GM19438 (cell line): ENCODE results near the gene DRP2.
"Not testable (repeated sequence)": the region's sequence is repeated elsewhere in the genome, so short reads cannot be mapped to it uniquely, and the experiment has no call there.

Experiments
- ATAC-seq: cut with Tn5 transposase; IDR thresholded peaks from one replicate; pipeline ENCODE4 v1.9.1; 2021; ENCODE audit warnings: low read depth; ENCODE audit not compliant: unreplicated experiment

Gene DRP2, protein sequence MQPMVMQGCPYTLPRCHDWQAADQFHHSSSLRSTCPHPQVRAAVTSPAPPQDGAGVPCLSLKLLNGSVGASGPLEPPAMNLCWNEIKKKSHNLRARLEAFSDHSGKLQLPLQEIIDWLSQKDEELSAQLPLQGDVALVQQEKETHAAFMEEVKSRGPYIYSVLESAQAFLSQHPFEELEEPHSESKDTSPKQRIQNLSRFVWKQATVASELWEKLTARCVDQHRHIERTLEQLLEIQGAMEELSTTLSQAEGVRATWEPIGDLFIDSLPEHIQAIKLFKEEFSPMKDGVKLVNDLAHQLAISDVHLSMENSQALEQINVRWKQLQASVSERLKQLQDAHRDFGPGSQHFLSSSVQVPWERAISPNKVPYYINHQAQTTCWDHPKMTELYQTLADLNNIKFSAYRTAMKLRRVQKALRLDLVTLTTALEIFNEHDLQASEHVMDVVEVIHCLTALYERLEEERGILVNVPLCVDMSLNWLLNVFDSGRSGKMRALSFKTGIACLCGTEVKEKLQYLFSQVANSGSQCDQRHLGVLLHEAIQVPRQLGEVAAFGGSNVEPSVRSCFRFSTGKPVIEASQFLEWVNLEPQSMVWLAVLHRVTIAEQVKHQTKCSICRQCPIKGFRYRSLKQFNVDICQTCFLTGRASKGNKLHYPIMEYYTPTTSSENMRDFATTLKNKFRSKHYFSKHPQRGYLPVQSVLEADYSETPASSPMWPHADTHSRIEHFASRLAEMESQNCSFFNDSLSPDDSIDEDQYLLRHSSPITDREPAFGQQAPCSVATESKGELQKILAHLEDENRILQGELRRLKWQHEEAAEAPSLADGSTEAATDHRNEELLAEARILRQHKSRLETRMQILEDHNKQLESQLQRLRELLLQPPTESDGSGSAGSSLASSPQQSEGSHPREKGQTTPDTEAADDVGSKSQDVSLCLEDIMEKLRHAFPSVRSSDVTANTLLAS

DNA sequence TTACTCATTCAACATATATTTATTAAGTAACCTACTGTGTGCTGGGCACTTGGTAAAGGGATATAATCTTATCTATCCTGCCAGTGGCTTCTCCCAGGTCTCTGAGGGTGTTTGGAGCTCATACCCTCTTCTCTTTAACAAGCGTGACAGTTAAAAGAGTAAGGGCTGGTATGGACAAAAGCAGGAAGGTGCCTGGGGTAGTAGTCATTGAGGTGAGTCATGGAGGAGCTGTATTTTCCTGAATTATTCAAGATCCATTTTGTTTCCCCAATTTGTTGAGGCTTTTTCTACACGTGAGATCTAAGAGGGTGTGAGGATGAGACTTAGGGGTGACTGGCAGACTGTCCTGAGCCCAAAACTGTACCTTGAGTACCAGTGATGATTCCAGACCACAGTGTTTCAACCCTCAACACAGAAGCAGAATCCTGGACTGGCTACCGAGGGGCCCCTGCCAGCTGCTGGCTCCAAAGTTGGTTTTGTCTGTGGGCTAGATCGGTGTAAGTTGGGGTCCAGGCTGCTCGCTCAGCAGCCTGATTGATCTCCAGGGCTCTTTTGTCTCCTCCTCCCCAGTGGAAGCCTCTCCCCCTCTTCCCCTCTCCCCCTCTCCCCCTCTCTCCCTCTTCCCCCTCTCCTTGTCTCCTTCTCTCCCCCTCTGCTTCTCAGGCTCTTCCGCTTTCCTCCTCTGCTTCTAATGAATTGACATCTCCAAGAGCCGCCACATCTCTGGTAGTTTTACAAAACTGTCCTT is at the start of gene DRP2:
Gene DRP2 (plus strand): TSS at position 671 of the 748 bp plus-strand sequence. CDS start 11,862 bp downstream, outside the sequence.
- ATAC-seq: no peak

DNA sequence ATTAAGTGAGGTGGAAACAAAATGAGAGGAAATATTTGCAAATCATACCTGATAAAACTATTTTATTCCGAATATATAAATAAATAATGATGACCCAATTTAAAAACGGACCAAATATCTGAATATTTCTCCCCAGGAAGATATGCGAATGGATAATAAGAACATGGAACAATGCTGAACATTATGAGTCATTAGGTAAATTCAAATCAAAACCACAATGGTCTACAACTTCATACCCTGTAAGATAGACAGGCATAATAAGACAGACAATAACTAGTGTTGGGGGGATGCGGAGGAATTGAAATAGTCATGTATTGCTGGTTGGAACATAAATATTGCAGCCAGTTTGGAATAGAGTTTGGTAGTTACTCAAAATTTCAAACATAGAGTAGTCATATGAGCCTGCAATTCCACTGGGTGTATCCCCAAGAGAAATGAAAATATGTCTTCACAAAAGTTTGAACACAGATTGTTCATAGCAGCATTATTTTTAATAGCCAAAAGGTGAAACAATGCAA is 47.6 kb upstream of the DRP2 start:
- no peak for ATAC-seq

DNA sequence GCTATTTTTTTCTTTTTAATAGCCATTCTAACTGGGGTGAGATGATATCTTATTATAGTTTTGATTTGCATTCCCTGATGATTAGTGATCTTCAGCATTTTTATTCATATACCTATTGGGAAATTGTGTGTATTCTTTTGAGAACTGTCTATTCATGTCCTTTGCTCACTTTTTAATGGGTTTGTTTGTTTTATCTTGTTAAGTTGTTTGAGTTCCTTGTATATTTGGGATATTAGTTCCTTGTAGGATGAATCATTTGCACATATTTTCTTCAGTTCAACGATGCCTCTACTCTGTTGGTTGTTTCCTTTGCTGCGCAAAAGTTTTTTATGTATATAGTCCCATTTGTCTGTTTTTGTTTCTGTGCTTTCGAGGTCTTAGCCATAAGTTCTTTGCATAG is 43.1 kb upstream of the DRP2 start:
- ATAC-seq: no peak

DNA sequence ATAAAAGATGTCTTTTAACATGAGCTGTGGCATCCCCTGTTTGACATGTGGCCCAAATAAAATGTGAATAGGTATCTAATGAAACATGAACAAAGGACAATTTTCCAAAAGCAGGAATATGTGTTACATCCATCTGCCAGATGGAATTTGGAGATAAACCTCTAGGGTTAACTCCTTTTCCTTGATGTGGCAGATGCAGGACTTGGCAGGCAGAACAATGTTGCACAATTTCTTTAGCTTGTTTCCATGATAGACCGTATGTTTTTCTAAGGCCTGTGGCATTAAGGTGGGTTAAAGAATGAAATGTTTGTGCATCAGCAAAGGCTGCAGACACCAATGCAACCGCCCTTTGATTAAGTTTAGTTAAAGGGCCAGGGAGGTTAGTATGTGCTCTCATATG is 34.7 kb upstream of the DRP2 start:
- not testable (repeated sequence) for ATAC-seq

DNA sequence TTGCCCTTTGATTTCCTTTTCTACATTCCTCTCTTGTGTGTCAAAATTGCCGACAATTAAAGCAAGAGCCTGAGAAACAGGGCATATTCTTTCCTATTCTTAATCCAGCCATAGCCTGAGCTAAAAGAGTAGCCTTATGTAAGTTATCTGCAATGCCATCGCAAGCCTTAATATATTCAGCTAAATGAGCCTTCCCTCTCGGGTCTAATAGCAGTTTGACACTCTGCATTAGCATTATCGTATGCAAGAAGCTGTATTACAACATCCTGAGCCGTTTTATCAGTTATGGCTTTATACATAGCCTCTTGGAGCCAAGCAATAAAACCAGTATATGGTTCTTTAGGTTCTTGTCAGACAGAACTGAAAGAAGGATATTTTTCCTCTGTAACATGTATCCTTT is 31.6 kb upstream of the DRP2 start:
- ATAC-seq: not testable (repeated sequence)

DNA sequence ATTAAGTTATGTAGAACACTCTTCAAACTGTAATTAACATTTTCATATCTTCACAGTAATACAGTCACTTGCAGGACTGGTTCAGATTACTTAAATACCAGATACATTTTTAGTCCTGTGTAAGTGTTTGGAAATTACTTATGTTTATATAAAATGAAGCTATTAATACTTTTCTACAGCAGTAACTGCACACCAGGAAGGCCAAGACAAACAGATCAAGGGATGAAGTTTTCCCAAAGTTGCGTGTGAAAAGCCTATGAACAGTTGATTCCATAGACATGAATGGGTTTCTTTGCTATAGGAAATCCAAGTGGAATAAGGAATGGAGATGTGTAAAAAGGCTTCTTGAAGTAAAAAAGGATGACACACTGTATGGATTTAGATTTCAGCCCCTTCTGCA is 28.9 kb upstream of the DRP2 start:
- no peak for ATAC-seq

DNA sequence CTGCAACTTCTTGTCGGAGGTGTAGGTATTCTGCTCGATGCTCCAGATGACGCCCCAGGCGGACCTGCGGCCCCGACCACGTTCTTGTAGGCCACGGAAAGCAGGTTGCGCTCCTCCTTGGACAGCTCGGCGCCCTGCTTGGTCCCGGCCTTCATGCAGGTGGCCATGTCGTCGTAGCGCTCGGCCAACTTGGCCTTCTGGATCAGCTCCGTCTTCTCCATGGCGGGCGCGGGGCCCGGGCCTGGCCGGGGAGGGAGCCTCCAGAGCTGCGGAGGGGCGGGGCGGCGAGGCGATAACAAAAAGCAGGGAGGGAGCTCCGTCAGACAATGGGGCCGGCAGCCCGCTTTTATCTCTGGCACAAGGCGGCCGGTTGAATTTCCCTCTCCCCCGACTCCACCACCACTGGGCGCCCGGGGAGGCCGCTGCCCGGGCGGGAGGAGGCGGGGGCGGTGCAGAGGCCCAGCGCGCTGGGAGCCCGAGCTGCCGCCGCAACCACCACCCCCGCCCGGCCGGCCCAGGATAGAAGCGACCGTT is 28.3 kb upstream of the DRP2 start:
- no peak for ATAC-seq

DNA sequence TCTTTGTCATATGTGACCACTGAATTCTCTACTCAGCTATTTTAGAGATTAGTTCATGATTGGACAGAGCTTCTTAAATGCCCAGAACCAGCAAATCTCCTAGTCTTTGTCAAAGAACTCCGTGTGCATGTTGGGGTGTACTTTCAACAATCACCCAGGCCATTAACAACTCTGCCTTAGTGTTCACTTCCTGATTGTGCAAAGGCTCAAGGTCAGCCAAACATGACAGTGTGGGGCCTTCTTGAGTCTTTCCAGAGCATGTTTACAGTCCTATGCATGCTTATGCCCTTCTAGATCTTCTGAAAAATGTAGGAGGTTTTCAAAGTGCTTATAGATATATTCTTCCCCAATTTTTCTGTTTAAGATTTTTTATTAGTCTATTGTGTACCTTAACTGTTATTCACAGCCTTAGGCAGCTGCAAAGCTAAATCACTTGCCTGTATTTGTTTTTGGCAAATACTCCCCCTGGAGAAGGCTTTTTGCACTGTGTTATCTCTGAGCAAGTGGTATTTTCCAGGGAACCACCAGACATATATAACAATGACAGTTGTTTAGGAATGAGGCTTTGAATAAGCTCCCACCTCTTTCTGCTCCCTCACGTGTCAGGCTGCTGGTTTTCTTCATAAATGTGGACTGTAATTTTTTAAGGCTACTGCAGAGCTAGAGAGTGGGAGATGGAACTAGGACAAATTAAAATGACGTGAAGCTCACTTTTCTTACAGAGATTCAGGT is 24.0 kb upstream of the DRP2 start:
- no peak for ATAC-seq

DNA sequence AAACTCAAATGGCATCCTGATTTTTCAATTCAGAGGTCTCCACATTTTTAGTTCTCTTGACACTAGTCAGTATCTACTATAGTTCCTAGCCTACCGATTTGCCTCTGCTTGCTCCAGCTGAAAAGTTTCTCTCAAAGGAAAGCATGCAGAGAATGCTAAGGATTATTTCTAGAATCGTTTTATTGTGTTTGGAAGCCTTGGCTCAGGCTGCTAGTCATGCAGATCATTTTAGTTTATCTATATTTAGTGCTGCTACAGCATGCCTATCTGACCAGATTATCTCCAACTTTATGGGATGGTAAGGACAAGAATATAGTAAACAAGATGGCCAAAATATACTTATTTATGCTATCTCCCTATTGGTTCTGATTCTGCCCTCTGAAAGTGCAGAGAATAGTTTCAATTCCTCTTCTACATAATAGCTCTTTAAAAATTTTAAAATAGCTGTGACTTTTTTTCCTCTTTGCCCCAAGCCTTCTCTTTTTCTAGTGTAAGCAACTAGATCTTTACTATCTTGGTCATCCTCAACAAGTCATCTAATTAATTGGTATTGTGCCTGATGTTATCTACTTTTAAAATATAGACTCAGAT is 15.7 kb upstream of the DRP2 start:
- ATAC-seq: no peak

DNA sequence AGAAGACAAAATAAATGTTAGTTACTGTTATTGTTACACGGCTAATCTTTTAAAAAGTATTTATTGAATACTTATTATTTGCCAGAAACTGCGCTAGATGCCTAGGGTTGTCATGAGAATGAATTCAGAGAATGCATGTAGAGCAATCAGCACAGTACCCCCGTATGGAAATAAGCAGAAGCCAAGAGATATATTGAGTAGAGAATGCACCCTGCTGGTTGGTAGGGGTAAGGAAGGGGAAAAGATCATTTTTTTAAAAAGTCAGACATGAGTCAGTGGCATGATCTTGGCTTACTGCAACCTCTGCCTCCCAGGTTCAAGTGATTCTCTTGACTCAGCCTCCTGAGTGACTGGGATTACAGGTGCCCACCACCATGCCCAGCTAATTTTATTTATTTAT is 13.1 kb upstream of the DRP2 start:
- ATAC-seq: no peak

DNA sequence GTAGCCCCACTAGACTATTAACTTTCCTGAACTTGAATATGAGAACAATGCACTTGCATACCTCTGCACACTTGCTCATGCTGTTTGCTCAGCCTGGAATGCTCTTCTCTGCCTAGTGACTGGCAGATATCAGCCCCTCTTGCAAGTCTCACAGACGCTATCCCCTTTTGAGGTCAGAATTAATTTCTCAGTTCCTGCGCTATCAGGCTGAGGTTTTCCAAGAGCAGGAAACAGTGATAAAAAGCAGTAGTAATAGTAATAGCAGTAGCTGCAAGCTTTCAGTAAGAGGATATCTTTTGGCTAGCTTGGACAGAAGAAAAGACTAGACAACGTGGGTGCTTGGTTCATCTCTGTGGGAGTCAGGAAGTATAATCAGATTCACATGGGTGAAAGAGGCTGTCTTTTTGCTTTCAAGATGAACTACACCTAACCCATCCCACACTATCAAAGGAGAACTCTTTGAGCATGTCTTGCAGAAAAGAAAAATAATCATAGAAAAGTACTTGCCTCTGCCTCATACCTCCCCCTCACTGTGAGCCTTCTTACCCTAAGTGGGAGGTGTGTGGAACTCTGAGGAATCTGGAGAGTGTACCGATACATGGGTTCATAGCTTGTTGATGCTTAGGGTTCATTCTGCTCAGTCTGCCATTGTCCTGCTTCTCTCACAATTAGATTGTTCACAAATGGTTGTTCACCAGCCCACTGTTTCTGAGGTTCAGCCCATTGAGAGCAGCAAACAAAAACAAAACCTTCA is 11.3 kb upstream of the DRP2 start:
- no peak for ATAC-seq

DNA sequence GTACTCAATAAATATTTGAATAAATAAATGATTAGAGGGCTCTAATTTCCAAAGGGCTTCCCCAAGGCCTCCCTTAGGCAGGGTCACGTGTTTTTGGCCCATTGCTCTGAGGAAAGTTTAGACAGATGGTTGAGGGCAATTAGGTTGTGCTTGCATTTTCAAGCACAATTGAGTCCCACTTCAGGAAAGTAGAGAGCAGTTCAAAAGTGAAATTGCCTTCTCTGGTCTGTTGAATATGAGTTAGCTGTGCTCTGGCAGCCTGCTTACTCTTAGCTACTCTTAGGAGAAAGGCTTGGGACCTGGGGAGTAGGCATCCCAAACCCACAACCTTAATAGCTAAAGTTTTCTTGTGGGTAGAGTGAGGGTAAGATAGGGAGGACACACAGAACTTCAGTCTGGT is 9.0 kb upstream of the DRP2 start:
- ATAC-seq: no peak

DNA sequence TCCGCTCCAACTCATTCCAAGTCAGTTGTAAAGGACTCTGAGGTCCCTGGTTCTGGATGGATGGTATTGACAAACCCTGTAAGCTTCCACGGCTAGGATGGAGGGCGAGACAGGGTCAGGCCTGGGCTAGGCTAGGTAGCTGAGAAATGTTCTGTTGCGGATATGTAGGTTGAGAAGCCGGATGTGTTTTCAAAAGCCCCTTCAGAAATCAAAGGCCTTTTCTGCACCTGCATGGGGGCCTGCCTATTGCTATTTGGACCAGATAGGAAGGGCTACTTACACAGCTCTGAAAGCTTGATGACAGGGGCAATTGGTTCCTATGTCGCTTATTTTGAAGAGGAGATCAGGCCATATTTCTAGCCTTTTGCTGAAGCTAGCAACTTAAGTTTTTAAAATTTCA is 1.9 kb upstream of the DRP2 start:
- no peak for ATAC-seq

DNA sequence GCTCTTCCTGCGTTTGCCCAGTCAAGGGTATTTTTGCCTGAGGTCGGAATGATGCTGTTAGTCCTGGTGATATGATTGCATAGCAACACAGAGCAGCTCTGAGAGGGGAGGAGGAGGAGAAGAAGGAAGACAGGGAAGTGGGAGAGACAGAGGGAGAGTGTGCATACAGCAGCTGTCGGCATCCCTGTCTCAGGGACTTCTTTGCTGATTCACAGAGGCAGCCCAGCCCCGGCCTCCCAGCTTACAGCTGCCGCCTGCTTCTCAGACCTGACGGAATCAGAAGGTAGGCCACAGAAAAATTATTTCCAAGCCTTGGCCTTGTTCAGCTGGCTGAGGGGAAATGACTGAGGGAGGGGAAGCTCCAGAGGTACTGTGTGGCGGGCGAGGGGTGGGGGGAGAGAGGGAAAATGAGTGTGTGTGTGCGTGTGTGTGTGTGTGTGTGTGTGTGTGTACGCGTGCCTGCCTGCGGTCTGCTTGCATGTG is 319 bp downstream of the DRP2 start:
- ATAC-seq: no peak

DNA sequence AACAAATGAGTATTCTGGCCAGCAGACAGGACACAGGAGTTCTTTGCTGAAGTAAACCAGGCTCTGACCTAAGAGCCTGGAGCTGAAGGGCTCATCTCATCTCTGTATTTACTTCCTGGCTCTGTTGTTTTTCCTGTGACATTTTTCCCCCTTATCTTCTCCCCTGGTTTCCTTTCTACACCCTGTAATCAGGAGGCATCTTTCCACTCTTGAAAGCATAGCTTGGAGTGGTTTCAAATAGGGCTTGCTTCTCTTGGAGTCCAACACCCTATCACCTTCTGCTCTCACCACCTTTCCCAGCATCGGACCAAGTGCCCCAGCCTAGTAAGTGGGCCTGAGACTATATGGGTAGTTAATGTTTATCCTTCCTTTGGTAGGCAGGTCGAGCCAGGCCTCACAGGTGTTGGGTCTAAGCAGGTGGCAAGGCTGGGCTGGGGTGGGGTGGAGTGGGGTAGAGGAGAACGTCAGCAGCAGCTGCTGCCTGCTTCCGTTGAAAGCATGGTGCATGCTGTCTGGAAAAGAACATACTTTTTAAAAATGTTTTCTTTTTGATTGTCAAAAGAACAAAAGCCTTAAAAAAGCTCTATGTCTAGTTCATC is 1.2 kb downstream of the DRP2 start:
- ATAC-seq: no peak

DNA sequence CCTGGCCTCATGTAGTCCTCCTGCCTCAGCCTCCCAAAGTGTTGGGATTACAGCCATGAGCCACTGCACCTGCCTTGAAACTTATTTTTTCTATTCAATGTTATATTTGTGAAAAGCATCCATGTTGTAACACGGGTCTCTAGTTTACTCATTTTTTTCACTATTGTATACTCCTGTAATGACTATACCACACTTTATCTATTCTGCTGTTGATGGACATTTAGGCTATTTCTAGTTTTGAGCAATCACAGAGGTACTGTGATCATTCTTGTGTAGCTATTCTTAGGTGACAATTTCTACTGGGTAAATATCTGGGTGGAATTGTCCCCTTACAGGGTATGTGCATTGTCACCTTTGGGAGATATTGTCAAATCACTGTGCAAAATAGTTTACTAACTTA is 3.6 kb downstream of the DRP2 start:
- no peak for ATAC-seq

DNA sequence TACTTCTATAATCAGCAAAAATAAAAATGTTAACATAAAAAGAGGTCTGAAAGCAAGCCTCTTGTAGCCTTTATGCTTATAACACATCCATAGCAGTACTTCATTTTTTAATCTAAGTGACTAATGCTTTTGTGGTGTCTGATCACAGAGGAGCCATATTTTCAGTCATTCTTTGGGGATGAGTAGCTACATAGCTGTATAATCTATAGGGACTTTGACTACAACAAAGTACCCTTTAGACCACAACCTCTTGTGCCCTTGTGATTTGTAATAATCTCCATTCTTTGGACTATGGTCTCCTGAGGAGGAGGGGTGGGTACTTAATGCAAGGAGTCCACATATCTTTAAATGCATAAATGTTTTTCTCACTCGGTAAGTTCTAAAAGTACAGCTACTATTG is 9.6 kb downstream of the DRP2 start:
- no peak for ATAC-seq

DNA sequence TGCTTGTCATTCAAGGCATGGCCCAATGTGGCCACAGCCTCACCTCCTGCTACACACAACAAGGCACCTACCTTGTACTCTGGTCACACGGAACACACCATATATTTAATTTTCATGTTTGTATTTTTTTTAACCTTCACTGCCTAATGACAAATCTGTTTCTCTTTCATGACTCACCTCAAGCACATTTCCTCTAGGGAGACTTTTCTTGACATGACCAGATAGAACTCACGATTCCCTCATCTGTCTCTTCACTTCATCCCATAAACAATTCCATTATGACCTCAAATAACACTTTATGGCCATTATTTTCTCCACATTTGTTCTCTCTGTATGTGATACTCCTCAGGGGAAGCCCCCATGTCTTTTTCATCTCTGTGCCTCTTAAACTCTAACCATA is 11.1 kb downstream of the DRP2 start:
- ATAC-seq: no peak
